WTC11 (cell line): ENCODE data around the gene APOA1.

Experiments
- CREB1 ChIP-seq: sonication (generic); formaldehyde crosslinking; IDR thresholded peaks from 2 replicates; pipeline ENCODE4 v1.8.0; 2023; ENCODE audit warnings: mild to moderate bottlenecking, missing genetic modification reagents
- GABPB1 ChIP-seq: sonication (generic); formaldehyde crosslinking; IDR thresholded peaks from 2 replicates; pipeline ENCODE4 v1.8.1; 2023; ENCODE audit warnings: mild to moderate bottlenecking, missing genetic modification reagents
- NFYB ChIP-seq: sonication (generic); formaldehyde crosslinking; conservative IDR thresholded peaks from 2 replicates; pipeline ENCODE4 v1.8.0; 2022; ENCODE audit warnings: low read depth, missing genetic modification reagents
- PRRX2 ChIP-seq: fragments of 250-450 bp; sonication (Bioruptor Pico); IDR thresholded peaks from 2 replicates; pipeline ENCODE4 v1.8.0; 2021; ENCODE audit warnings: mild to moderate bottlenecking
- SMAD3 ChIP-seq: sonication (generic); formaldehyde crosslinking; IDR thresholded peaks from 2 replicates; pipeline ENCODE4 v1.8.0; 2022; ENCODE audit warnings: missing genetic modification reagents, mild to moderate bottlenecking, borderline replicate concordance
- SOX15 ChIP-seq: fragments of 250-450 bp; sonication (Bioruptor Pico); IDR thresholded peaks from 2 replicates; pipeline ENCODE4 v1.9.0; 2021; ENCODE audit warnings: mild to moderate bottlenecking
- TCF7 ChIP-seq: sonication (generic); formaldehyde crosslinking; IDR thresholded peaks from 2 replicates; pipeline ENCODE4 v1.8.0; 2022; ENCODE audit warnings: mild to moderate bottlenecking, low read depth, missing genetic modification reagents, moderate library complexity
- TEAD1 ChIP-seq: sonication (generic); formaldehyde crosslinking; IDR thresholded peaks from 2 replicates; pipeline ENCODE4 v1.8.0; 2022; ENCODE audit warnings: mild to moderate bottlenecking, missing genetic modification reagents
- TF ChIP-seq, protein P1 (sequence below): sonication (generic); formaldehyde crosslinking; IDR thresholded peaks from 2 replicates; pipeline ENCODE4 v1.8.1; 2023; ENCODE audit warnings: mild to moderate bottlenecking, missing genetic modification reagents, moderate library complexity
- TF ChIP-seq, protein P2 (sequence below): fragments of 200-600 bp; IDR thresholded peaks from 2 replicates; pipeline ENCODE4 v1.8.0; 2022; ENCODE audit warnings: antibody characterized with exemption
- TF ChIP-seq, protein P3 (sequence below): sonication (generic); formaldehyde crosslinking; IDR thresholded peaks from 2 replicates; pipeline ENCODE4 v1.8.1; 2023; ENCODE audit warnings: mild to moderate bottlenecking, missing genetic modification reagents, moderate library complexity
- TF ChIP-seq, protein P4 (sequence below): sonication (generic); formaldehyde crosslinking; IDR thresholded peaks from 2 replicates; pipeline ENCODE4 v1.8.1; 2023; ENCODE audit warnings: mild to moderate bottlenecking, missing genetic modification reagents, borderline replicate concordance
- TF ChIP-seq, protein P5 (sequence below): sonication (generic); formaldehyde crosslinking; IDR thresholded peaks from 2 replicates; pipeline ENCODE4 v1.8.1; 2022; ENCODE audit warnings: low read depth, mild to moderate bottlenecking, moderate library complexity, missing genetic modification reagents, borderline replicate concordance
- TF ChIP-seq, protein P6 (sequence below): sonication (generic); formaldehyde crosslinking; IDR thresholded peaks from 2 replicates; pipeline ENCODE4 v1.8.0; 2022; ENCODE audit warnings: mild to moderate bottlenecking, missing genetic modification reagents

DNA sequence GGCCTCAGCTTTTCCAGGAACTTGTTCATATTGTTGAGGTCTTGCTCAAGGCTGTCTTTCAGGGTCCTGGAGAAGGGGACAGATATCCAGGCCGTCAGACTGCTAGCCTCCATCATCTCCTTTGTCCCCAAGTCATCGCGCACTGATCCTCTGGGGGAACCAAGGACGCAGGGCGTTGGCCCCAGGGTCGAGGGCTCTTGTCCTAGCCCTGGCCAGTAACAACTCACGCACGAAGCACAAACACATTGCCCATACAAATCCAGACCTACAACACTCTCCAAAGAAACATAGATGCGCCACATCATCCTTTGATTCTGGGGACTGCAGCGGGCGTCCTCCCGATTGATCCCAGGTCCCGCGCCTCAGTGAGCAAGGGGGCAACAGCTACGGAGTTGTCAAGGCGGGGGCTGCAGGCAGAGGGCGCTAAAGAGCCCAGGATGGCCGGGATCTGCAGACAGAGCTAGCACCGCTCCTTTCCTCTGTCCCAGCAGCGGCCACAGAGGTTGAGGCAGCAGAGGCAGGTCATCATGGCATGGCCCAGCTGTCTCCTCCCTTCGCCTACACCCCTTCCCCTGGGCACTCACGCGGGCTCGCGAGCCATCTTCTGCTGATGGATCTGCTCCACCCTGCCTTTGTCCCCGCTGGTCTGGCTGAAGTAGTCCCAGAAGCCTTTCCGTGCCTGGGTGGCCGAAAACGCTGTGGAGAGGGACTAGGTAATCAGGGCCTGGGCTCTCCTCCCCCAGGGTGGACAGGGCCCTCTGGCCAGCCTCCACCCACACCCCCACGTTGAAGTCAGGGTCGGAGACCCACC is 46.2 kb downstream of the APOA1 start:
- TF ChIP-seq, protein P1, sequence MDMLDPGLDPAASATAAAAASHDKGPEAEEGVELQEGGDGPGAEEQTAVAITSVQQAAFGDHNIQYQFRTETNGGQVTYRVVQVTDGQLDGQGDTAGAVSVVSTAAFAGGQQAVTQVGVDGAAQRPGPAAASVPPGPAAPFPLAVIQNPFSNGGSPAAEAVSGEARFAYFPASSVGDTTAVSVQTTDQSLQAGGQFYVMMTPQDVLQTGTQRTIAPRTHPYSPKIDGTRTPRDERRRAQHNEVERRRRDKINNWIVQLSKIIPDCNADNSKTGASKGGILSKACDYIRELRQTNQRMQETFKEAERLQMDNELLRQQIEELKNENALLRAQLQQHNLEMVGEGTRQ: no peak
- TF ChIP-seq, protein P2, sequence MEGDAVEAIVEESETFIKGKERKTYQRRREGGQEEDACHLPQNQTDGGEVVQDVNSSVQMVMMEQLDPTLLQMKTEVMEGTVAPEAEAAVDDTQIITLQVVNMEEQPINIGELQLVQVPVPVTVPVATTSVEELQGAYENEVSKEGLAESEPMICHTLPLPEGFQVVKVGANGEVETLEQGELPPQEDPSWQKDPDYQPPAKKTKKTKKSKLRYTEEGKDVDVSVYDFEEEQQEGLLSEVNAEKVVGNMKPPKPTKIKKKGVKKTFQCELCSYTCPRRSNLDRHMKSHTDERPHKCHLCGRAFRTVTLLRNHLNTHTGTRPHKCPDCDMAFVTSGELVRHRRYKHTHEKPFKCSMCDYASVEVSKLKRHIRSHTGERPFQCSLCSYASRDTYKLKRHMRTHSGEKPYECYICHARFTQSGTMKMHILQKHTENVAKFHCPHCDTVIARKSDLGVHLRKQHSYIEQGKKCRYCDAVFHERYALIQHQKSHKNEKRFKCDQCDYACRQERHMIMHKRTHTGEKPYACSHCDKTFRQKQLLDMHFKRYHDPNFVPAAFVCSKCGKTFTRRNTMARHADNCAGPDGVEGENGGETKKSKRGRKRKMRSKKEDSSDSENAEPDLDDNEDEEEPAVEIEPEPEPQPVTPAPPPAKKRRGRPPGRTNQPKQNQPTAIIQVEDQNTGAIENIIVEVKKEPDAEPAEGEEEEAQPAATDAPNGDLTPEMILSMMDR: peak; percentile 94
- TF ChIP-seq, protein P3, sequence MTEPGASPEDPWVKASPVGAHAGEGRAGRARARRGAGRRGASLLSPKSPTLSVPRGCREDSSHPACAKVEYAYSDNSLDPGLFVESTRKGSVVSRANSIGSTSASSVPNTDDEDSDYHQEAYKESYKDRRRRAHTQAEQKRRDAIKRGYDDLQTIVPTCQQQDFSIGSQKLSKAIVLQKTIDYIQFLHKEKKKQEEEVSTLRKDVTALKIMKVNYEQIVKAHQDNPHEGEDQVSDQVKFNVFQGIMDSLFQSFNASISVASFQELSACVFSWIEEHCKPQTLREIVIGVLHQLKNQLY (CRISPR knock-in tag): no peak
- 0 out of 2 replicates have a peak, but pooled peaks have one; percentile 46 for TF ChIP-seq GABPB1 (CRISPR knock-in tag)
- TF ChIP-seq PRRX2: no peak
- no peak for TF ChIP-seq NFYB (CRISPR knock-in tag)
- TF ChIP-seq CREB1 (CRISPR knock-in tag): no peak
- TF ChIP-seq SOX15: no peak
- TF ChIP-seq, protein P4, sequence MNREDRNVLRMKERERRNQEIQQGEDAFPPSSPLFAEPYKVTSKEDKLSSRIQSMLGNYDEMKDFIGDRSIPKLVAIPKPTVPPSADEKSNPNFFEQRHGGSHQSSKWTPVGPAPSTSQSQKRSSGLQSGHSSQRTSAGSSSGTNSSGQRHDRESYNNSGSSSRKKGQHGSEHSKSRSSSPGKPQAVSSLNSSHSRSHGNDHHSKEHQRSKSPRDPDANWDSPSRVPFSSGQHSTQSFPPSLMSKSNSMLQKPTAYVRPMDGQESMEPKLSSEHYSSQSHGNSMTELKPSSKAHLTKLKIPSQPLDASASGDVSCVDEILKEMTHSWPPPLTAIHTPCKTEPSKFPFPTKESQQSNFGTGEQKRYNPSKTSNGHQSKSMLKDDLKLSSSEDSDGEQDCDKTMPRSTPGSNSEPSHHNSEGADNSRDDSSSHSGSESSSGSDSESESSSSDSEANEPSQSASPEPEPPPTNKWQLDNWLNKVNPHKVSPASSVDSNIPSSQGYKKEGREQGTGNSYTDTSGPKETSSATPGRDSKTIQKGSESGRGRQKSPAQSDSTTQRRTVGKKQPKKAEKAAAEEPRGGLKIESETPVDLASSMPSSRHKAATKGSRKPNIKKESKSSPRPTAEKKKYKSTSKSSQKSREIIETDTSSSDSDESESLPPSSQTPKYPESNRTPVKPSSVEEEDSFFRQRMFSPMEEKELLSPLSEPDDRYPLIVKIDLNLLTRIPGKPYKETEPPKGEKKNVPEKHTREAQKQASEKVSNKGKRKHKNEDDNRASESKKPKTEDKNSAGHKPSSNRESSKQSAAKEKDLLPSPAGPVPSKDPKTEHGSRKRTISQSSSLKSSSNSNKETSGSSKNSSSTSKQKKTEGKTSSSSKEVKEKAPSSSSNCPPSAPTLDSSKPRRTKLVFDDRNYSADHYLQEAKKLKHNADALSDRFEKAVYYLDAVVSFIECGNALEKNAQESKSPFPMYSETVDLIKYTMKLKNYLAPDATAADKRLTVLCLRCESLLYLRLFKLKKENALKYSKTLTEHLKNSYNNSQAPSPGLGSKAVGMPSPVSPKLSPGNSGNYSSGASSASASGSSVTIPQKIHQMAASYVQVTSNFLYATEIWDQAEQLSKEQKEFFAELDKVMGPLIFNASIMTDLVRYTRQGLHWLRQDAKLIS (CRISPR knock-in tag): no peak
- TF ChIP-seq TCF7: no peak
- TF ChIP-seq SMAD3 (CRISPR knock-in tag): no peak
- TF ChIP-seq, protein P5, sequence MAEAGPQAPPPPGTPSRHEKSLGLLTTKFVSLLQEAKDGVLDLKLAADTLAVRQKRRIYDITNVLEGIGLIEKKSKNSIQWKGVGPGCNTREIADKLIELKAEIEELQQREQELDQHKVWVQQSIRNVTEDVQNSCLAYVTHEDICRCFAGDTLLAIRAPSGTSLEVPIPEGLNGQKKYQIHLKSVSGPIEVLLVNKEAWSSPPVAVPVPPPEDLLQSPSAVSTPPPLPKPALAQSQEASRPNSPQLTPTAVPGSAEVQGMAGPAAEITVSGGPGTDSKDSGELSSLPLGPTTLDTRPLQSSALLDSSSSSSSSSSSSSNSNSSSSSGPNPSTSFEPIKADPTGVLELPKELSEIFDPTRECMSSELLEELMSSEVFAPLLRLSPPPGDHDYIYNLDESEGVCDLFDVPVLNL: no peak
- TF ChIP-seq, protein P6, sequence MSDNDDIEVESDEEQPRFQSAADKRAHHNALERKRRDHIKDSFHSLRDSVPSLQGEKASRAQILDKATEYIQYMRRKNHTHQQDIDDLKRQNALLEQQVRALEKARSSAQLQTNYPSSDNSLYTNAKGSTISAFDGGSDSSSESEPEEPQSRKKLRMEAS (CRISPR knock-in tag): peak; percentile 62; the same call in 1 of the 2 replicates
- no peak; the same call in 1 of the 2 replicates for TF ChIP-seq TEAD1 (CRISPR knock-in tag)
